ENCODE measurements around the gene CIB4. TPM values are rescaled to one million over a fixed set of nuclear protein-coding genes. Genes with fewer than 3 reads are reported as not detected.

CIB4 gene
- total RNA-seq, 2 donors from 2014 or later, result not detected

DNA sequence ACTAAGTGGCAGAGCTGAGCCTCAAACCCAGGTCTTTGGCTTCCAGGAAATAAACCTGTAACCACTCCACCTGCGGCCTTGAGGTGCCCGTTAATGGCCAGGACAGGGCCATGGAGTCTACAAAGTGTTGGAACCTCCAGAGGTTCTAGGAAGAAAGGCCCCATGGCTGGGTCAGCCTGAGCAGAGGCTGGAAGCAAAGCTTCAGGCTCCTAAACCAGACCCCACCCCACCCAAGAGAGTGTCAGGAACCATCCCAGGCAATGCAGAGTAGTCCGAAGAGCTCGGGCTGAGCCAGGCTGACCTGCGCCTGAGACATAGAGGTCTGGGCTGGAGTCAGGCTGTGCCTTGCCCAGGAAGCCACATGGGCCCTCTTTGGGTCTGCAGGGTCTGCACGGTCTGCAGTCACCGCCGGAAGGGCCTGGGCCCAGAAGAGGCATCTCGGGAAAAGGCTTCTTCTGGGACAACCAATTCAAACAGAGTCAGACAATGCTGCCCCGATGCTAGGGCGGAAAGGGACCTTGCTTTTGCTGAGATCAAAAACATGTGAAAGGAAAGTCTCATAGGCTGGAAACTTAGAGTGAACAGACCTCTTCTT, 6.4 kb downstream of the CIB4 start:
- intact Hi-C loops (cut with DNase I), result no loop called here
- 84 to 96% methylated on average over 6 to 11 of the region's 11 CpGs for WGBS, 2 donors

DNA sequence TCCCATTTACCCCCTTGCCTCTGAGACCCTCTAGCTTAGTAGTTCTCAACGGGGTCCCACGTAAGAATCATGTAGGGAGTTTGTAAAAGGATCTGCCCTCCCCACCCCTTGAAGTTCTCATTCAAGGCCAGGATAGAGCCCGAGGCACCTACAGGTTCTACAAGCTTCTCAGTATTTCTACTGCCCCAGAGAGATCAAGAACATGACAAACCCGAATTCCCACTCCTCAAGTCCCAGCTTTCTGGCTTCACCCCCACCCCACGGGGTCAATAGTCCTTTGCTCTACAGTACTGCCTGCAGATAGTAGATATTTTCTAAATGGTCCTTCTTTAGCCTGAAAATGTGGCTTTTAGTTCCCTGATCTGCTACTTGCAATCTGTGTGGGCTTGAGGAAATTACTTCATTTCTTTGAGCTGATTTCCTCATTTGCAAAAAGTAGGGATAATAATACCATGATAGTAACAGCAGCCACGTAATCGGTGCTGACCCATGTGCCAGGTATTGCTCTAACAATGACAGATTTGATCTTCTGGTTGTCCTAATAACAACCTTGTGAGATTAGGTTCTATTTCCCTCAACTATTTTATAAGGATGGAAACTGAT, 7.1 kb downstream of the CIB4 start:
- 83 to 85% methylated on average over 7 of the region's 7 CpGs for WGBS, 2 donors
- ATAC-seq, result no peak
- H3K27ac ChIP-seq, result no peak overlapping the region
- H3K4me3 ChIP-seq, result no peak overlapping the region
- no peaks in the 10 kb centered on the region for H3K4me1 ChIP-seq
- no peaks in the 10 kb centered on the region for H3K27me3 ChIP-seq
- H3K36me3 ChIP-seq (replicated peaks in 1 of 2; ENCODE audit: insufficient read depth in 1 of 2, low read depth in 2 of 2), result no peaks in the 10 kb centered on the region
- H3K9me3 ChIP-seq, result no peaks in the 10 kb centered on the region
- TF ChIP-seq POLR2A (IDR thresholded peaks at IDR 0.05), result no peak
- TF ChIP-seq, protein P1, sequence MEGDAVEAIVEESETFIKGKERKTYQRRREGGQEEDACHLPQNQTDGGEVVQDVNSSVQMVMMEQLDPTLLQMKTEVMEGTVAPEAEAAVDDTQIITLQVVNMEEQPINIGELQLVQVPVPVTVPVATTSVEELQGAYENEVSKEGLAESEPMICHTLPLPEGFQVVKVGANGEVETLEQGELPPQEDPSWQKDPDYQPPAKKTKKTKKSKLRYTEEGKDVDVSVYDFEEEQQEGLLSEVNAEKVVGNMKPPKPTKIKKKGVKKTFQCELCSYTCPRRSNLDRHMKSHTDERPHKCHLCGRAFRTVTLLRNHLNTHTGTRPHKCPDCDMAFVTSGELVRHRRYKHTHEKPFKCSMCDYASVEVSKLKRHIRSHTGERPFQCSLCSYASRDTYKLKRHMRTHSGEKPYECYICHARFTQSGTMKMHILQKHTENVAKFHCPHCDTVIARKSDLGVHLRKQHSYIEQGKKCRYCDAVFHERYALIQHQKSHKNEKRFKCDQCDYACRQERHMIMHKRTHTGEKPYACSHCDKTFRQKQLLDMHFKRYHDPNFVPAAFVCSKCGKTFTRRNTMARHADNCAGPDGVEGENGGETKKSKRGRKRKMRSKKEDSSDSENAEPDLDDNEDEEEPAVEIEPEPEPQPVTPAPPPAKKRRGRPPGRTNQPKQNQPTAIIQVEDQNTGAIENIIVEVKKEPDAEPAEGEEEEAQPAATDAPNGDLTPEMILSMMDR (IDR thresholded peaks at IDR 0.05), result no peak
- no peak for DNase-seq
- intact Hi-C loops (cut with DNase I), result no loop called here

More for the DNA sequence above, 6.4 kb downstream of the CIB4 start:
- Histone ChIP-seq H3K27ac (no peak overlapping the region), H3K27me3 (no peaks in the 10 kb centered on the region), H3K9me3 (no peaks in the 10 kb centered on the region), H3K4me1 (no peaks in the 10 kb centered on the region), H3K4me3 (no peak overlapping the region), H3K36me3 (replicated peaks in 1 of 2; ENCODE audit: insufficient read depth in 1 of 2, low read depth in 2 of 2) (no peaks in the 10 kb centered on the region)
- ATAC-seq (no peak), DNase-seq (peak in 1 of 4 donors; percentile 8)
- TF ChIP-seq POLR2A (IDR thresholded peaks at IDR 0.05), result no peak
- TF ChIP-seq, protein P1 (IDR thresholded peaks at IDR 0.05), result no peak

DNA sequence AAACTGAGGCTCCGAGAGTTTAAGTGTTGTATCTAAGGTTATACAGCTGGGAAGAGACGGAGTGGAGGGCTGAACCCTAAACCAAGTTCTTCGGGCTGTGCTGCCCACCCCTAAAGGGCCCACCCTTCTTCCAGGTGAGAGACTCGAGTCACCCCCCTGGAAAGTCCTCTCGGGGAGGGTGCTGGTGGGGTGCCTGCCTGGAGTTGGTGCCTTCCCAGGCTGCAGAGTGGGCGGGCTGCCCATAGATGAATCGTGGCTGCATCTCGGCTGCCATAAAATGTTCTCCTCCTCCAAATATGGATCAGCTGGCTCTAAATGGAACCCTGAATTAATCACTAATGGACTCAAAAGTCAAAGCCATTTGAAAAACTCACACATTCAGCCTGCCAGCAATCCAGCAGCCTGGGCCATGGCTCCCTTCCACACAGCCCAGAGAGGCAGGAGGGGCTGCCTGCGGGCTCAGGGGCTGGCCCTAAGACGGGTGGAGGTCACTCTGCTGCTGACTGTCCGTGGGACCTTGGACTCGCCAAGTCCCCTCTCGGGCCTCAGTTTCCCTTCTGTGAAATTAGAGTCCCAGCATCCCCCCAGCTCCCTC, 7.7 kb downstream of the CIB4 start:
- DNase-seq (no peak), ATAC-seq (no peak)
- intact Hi-C loops (cut with DNase I), result no loop called here
- TF ChIP-seq POLR2A (IDR thresholded peaks at IDR 0.05), result no peak
- TF ChIP-seq, protein P1 (IDR thresholded peaks at IDR 0.05), result no peak
- Histone ChIP-seq H3K36me3 (replicated peaks in 1 of 2; ENCODE audit: insufficient read depth in 1 of 2, low read depth in 2 of 2) (no peaks in the 10 kb centered on the region), H3K9me3 (no peaks in the 10 kb centered on the region), H3K4me1 (no peaks in the 10 kb centered on the region), H3K27me3 (no peaks in the 10 kb centered on the region), H3K27ac (no peak overlapping the region), H3K4me3 (no peak overlapping the region)
- WGBS, 2 donors, result 84 to 85% methylated on average over 11 to 13 of the region's 13 CpGs

DNA sequence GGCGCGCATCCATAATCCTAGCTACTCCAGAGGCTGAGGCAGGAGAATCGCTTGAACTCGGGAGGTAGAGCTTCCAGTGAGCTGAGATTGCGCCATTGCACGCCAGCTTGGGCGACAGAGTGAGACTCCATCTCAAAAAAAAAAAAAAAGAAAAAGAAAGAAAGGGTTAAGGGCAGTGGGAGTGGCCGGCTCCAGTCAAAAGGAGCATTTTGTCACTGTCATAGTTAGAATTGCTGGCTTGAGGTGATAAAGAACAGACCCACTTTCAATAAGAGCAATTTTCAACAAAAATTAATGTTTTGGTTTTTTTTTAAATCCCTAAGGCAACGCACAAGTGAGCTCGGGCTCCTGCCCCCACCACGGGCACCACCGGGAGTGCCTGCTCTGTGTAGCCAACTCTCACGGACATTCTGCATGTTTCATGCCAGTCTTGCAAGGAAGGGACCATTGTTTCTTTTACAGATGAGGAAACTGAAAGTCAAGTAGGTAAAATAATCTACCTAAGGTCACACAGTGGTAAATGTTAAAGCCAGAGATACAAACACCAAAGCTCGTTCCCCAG, 8.5 kb downstream of the CIB4 start:
- intact Hi-C loops (cut with DNase I), result no loop called here
- no peak for TF ChIP-seq POLR2A (IDR thresholded peaks at IDR 0.05)
- TF ChIP-seq, protein P1 (IDR thresholded peaks at IDR 0.05), result no peak
- Histone ChIP-seq H3K4me1 (no peaks in the 10 kb centered on the region), H3K36me3 (replicated peaks in 1 of 2; ENCODE audit: insufficient read depth in 1 of 2, low read depth in 2 of 2) (no peaks in the 10 kb centered on the region), H3K27me3 (no peaks in the 10 kb centered on the region), H3K9me3 (no peaks in the 10 kb centered on the region), H3K4me3 (no peak overlapping the region), H3K27ac (no peak overlapping the region)
- WGBS, 2 donors, result 81 to 86% methylated on average over 14 of the region's 14 CpGs
- peak in 1 of 4 donors; percentile 0 for DNase-seq
- no peak for ATAC-seq
